A549 (cell line): ENCODE results near the gene KLHL29.
A peak's percentile ranks its signal among the peaks of the same experiment; 100 is the strongest.

Experiments used
- BCL3 ChIP-seq: fragments of >200 bp; sonication (Bioruptor Twin); formaldehyde crosslinking; IDR thresholded peaks from 3 replicates; pipeline ENCODE4 v1.6.1; 2016
- CTCF ChIP-seq: fragments of >200 bp; sonication (Bioruptor Twin); formaldehyde crosslinking; IDR thresholded peaks from 3 replicates; pipeline ENCODE4 v1.5.1; 2016
- JUN ChIP-seq, 2 experiments: fragments of >200 bp; sonication (Bioruptor Twin); formaldehyde crosslinking; IDR thresholded peaks; 2 replicates in 1 of 2; 3 replicates in 1 of 2; pipeline ENCODE4 v1.6.1; 2016 to 2017

- TF ChIP-seq BCL3, result no peak
- 0 out of 3 replicates have a peak, but pooled peaks have one; percentile 25 for TF ChIP-seq CTCF
- TF ChIP-seq JUN (IDR thresholded peaks at IDR 0.05), result no peak
Observed at GRCh38 chr2:23636426-23636825, 251.4 kb downstream of the KLHL29 start.
